GM12892 (cell line): Measurements from ENCODE around the gene ATP1B1.

ENCODE experiments used
- DNase-seq: peaks from one replicate; pipeline ENCODE4 v3.0.0; 2011; ENCODE audit not compliant: insufficient read length
- FAIRE-seq: peaks from 2 replicates; lab custom pipeline; 2011; peaks lifted over from hg19 to GRCh38; lab: Jason Lieb, UNC
- POLR2A ChIP-seq: IDR thresholded peaks from 2 replicates; pipeline ENCODE4 v1.6.1; 2011; ENCODE audit warnings: low read depth, low read length, control low read depth
- POLR2AphosphoS5 ChIP-seq: IDR thresholded peaks from 2 replicates; pipeline ENCODE4 v1.6.1; 2011; ENCODE audit warnings: low read depth, low read length, control low read depth
- TAF1 ChIP-seq: IDR thresholded peaks from 2 replicates; pipeline ENCODE4 v1.6.1; 2011; ENCODE audit warnings: low read depth, mild to moderate bottlenecking, control low read depth, low read length, borderline replicate concordance

ATP1B1 gene

GRCh38 chr1:169086603-169087455, 19.7 kb upstream of the ATP1B1 start:
- FAIRE-seq (peak; percentile 46), DNase-seq (no peak)
- TF ChIP-seq TAF1, result no peak
- no peak for TF ChIP-seq POLR2AphosphoS5
- no peak for TF ChIP-seq POLR2A

GRCh38 chr1:169087876-169088275, 18.6 kb upstream of the ATP1B1 start:
- DNase-seq (no peak), FAIRE-seq (no peak)
- TF ChIP-seq POLR2A (no peak), TAF1 (no peak), POLR2AphosphoS5 (no peak)

GRCh38 chr1:169089776-169090175, 16.7 kb upstream of the ATP1B1 start:
- TF ChIP-seq POLR2A, result no peak
- TF ChIP-seq TAF1, result no peak
- TF ChIP-seq POLR2AphosphoS5, result no peak
- DNase-seq (no peak), FAIRE-seq (no peak)

- no peak for TF ChIP-seq POLR2A
- no peak for TF ChIP-seq TAF1
- no peak for TF ChIP-seq POLR2AphosphoS5
- FAIRE-seq, result peak; percentile 75
- no peak for DNase-seq
Observed at GRCh38 chr1:169090308-169090899, 16.1 kb upstream of the ATP1B1 start.

GRCh38 chr1:169090900-169091311, 15.6 kb upstream of the ATP1B1 start:
- TF ChIP-seq TAF1 (no peak; the same call in 1 of the 2 replicates), POLR2AphosphoS5 (peak; percentile 48; the same call in 1 of the 2 replicates)
- DNase-seq, result no peak
- FAIRE-seq, result no peak

GRCh38 chr1:169091480-169091941, 15.0 kb upstream of the ATP1B1 start:
- DNase-seq (no peak), FAIRE-seq (peak; percentile 94)
- no peak for TF ChIP-seq POLR2A
- no peak for TF ChIP-seq POLR2AphosphoS5
- no peak for TF ChIP-seq TAF1

- DNase-seq (no peak), FAIRE-seq (no peak)
- TF ChIP-seq POLR2AphosphoS5 (no peak), POLR2A (no peak), TAF1 (no peak)
Observed at GRCh38 chr1:169092399-169092798, 14.1 kb upstream of the ATP1B1 start.

GRCh38 chr1:169094897-169095569, 11.5 kb upstream of the ATP1B1 start:
- no peak for DNase-seq
- FAIRE-seq, result peak; percentile 42
- no peak for TF ChIP-seq POLR2AphosphoS5
- TF ChIP-seq POLR2A, result no peak
- TF ChIP-seq TAF1, result no peak

- TF ChIP-seq TAF1, result no peak
- TF ChIP-seq POLR2A, result no peak
- TF ChIP-seq POLR2AphosphoS5, result no peak
- FAIRE-seq (peak; percentile 36), DNase-seq (no peak)
Observed at GRCh38 chr1:169098380-169098779, 8.1 kb upstream of the ATP1B1 start.

GRCh38 chr1:169099561-169099960, 6.9 kb upstream of the ATP1B1 start:
- FAIRE-seq, result no peak
- no peak for TF ChIP-seq TAF1
- no peak for TF ChIP-seq POLR2A
- TF ChIP-seq POLR2AphosphoS5, result no peak
- DNase-seq, result no peak

- FAIRE-seq (no peak), DNase-seq (no peak)
- TF ChIP-seq TAF1, result no peak
- no peak for TF ChIP-seq POLR2AphosphoS5
- TF ChIP-seq POLR2A, result no peak
Observed at GRCh38 chr1:169100208-169100607, 6.3 kb upstream of the ATP1B1 start.

- TF ChIP-seq POLR2A, result no peak
- no peak for TF ChIP-seq POLR2AphosphoS5
- no peak for TF ChIP-seq TAF1
- DNase-seq (no peak), FAIRE-seq (no peak)
Observed at GRCh38 chr1:169100651-169101088, 5.8 kb upstream of the ATP1B1 start.
